OCI-LY3 (cell line): ENCODE measurements around the gene AP4S1.

ENCODE experiments used
- H2AFZ ChIP-seq: fragments of 200-600, 300-600 bp; shearing (Covaris generic); 2 replicates; pipeline ENCODE4 v1.6.0; 2014; ENCODE audit warnings: antibody characterized with exemption, low read depth, low read length
- H3K27ac ChIP-seq: fragments of 200-600, 300-600 bp; sonication (generic); 2 replicates; pipeline ENCODE4 v1.5.1; 2014; ENCODE audit warnings: mild to moderate bottlenecking, low read length, moderate library complexity, mixed read lengths
- H3K27me3 ChIP-seq: fragments of 200-600, 300-600 bp; sonication (generic); 2 replicates; pipeline ENCODE4 v1.6.1; 2014; ENCODE audit warnings: low read depth, low read length, mixed read lengths
- H3K36me3 ChIP-seq: fragments of 200-600, 300-600 bp; sonication (generic); replicated peaks from 2 replicates; pipeline ENCODE3; 2014; ENCODE audit warnings: low read depth, low read length, mixed read lengths
- H3K4me1 ChIP-seq: fragments of 300-600, 200-600 bp; sonication (generic); 2 replicates; pipeline ENCODE4 v1.6.1; 2014; ENCODE audit warnings: low read length, mixed read lengths
- H3K4me2 ChIP-seq: fragments of 200-600, 300-600 bp; sonication (generic); 2 replicates; pipeline ENCODE4 v1.6.1; 2014; ENCODE audit warnings: low read length, mixed read lengths
- H3K4me3 ChIP-seq: fragments of 300-600, 200-600 bp; sonication (generic); 2 replicates; pipeline ENCODE4 v1.5.1; 2014; ENCODE audit warnings: antibody characterized with exemption, mild to moderate bottlenecking, low read length, moderate library complexity
- H3K79me2 ChIP-seq: fragments of 300-600, 200-600 bp; shearing (Covaris generic); 2 replicates; pipeline ENCODE4 v1.6.1; 2014; ENCODE audit warnings: mild to moderate bottlenecking, low read length, mixed read lengths
- H3K9ac ChIP-seq: fragments of 300-600, 200-600 bp; shearing (Covaris generic); 2 replicates; pipeline ENCODE4 v1.6.0; 2014; ENCODE audit warnings: mild to moderate bottlenecking, low read length, moderate library complexity
- H3K9me3 ChIP-seq: fragments of 200-600, 300-600 bp; shearing (Covaris generic); 2 replicates; pipeline ENCODE4 v1.6.1; 2014; ENCODE audit warnings: low read length, mixed read lengths; ENCODE audit not compliant: insufficient read depth
- H4K20me1 ChIP-seq: fragments of 200-600, 300-600 bp; sonication (generic); 2 replicates; pipeline ENCODE4 v1.6.1; 2016; ENCODE audit warnings: low read length, mixed read lengths; ENCODE audit not compliant: insufficient read depth
- EZH2phosphoT487 ChIP-seq: fragments of 200-600 bp; shearing (Covaris generic); IDR thresholded peaks from 2 replicates; pipeline ENCODE4 v1.6.1; 2018; ENCODE audit warnings: antibody characterized with exemption, mixed run types, low read depth
- TF ChIP-seq, protein P1 (sequence below): fragments of 200-600, 300-600 bp; sonication (generic); IDR thresholded peaks from 2 replicates; pipeline ENCODE4 v1.5.1; 2014; ENCODE audit warnings: antibody characterized with exemption, low read length, low read depth

The AP4S1 gene

DNA sequence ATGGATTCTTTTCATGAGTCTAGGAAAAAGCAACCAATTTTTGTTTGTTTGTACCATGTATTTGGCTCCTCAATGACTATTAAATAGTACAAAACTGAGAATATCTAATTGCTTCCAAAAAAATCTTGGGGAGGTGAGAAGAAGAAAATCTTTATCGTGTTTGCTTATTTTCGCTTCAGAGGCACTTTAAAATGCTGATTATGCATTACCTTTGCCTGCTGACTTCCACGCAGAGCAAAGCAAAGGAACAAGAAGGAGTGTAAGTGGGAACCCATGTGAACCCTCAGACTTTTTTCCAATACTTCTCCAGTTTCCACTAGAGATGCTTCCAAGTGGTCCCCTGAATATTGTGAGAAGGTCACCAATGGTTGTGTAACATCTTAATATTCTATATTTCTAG lies 43.9 kb downstream of the AP4S1 start:
- no peaks in the 10 kb centered on the region for H3K79me2 ChIP-seq
- no peak overlapping the region for H3K9ac ChIP-seq
- no peak overlapping the region for H3K4me2 ChIP-seq
- H2AFZ ChIP-seq: no peak overlapping the region
- H3K36me3 ChIP-seq: no peaks in the 10 kb centered on the region
- H3K4me3 ChIP-seq: no peak overlapping the region
- TF ChIP-seq EZH2phosphoT487: no peak
- TF ChIP-seq, protein P1, sequence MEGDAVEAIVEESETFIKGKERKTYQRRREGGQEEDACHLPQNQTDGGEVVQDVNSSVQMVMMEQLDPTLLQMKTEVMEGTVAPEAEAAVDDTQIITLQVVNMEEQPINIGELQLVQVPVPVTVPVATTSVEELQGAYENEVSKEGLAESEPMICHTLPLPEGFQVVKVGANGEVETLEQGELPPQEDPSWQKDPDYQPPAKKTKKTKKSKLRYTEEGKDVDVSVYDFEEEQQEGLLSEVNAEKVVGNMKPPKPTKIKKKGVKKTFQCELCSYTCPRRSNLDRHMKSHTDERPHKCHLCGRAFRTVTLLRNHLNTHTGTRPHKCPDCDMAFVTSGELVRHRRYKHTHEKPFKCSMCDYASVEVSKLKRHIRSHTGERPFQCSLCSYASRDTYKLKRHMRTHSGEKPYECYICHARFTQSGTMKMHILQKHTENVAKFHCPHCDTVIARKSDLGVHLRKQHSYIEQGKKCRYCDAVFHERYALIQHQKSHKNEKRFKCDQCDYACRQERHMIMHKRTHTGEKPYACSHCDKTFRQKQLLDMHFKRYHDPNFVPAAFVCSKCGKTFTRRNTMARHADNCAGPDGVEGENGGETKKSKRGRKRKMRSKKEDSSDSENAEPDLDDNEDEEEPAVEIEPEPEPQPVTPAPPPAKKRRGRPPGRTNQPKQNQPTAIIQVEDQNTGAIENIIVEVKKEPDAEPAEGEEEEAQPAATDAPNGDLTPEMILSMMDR: no peak
- H3K27ac ChIP-seq: no peak overlapping the region
- H3K4me1 ChIP-seq: no peaks in the 10 kb centered on the region
- H3K9me3 ChIP-seq: no peaks in the 10 kb centered on the region
- H4K20me1 ChIP-seq: no peaks in the 10 kb centered on the region
- H3K27me3 ChIP-seq: no peaks in the 10 kb centered on the region

DNA sequence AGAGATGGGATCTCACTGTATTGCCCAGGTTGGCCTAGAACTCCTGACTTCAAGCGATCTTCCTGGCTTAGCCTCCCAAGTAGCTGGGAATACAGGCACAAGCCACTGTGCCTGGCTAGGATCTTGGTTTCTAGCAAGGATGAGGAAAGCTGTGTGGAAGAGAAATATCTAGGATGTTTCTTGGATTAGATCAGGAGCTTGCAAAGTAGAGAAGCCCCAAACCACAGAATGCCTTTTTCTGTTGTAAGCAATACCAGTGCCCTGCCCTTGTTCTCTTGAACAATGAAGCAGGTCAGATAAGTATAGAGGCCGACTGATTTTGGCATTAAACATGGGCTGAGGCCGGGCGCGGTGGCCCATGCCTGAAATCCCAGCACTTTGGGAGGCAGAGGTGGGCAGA lies 45.0 kb downstream of the AP4S1 start:
- H3K36me3 ChIP-seq: no peaks in the 10 kb centered on the region
- H3K9me3 ChIP-seq: no peaks in the 10 kb centered on the region
- H3K27me3 ChIP-seq: no peaks in the 10 kb centered on the region
- no peak overlapping the region for H3K4me3 ChIP-seq
- no peak overlapping the region for H2AFZ ChIP-seq
- no peak overlapping the region for H3K9ac ChIP-seq
- H3K4me1 ChIP-seq: no peaks in the 10 kb centered on the region
- H4K20me1 ChIP-seq: no peaks in the 10 kb centered on the region
- no peak for TF ChIP-seq EZH2phosphoT487
- TF ChIP-seq, protein P1: no peak
- no peak overlapping the region for H3K27ac ChIP-seq
- no peak overlapping the region for H3K4me2 ChIP-seq
- no peaks in the 10 kb centered on the region for H3K79me2 ChIP-seq

DNA sequence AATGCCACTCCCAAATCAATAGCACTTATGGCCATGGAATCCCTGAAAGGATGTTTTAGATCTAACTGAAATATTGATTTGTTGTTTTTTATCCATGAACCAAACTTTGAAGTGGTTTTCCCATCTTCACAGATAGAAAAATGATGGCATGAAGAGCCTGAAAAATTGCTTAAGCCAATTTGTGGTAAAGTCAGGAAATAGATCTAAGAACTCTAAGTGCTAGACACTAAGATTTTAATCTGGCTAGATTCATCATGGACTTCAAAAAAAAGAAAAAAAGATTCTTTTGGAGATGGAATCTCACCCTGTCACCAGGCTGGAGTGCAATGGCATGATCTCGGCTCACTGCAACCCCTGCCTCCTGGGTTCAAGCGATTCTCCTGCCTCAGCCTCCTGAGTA lies 45.7 kb downstream of the AP4S1 start:
- no peaks in the 10 kb centered on the region for H3K4me1 ChIP-seq
- no peaks in the 10 kb centered on the region for H4K20me1 ChIP-seq
- no peaks in the 10 kb centered on the region for H3K36me3 ChIP-seq
- H3K4me3 ChIP-seq: no peak overlapping the region
- no peaks in the 10 kb centered on the region for H3K27me3 ChIP-seq
- no peak overlapping the region for H3K9ac ChIP-seq
- H2AFZ ChIP-seq: no peak overlapping the region
- no peak overlapping the region for H3K27ac ChIP-seq
- H3K9me3 ChIP-seq: no peaks in the 10 kb centered on the region
- no peak for TF ChIP-seq EZH2phosphoT487
- TF ChIP-seq, protein P1: no peak
- no peak overlapping the region for H3K4me2 ChIP-seq
- no peaks in the 10 kb centered on the region for H3K79me2 ChIP-seq

DNA sequence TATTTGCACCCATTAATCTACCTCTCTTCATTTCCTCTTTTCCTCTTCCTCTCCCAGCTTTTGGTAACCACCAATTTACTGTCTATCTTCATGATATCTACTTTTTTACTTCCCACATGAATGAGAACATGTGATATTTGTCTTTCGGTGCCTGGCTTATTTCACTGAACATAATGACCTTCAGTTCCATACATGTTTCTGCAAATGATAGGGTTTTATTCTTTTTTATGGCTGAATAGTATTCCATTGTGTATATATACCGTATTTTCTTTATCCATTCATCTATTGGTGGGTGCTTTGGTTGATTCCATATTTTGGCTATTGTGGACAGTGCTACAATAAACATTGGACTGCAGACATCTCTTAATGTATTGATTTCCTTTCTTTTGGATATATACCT lies 49.7 kb downstream of the AP4S1 start:
- Histone ChIP-seq H3K9me3 (no peaks in the 10 kb centered on the region), H3K79me2 (no peaks in the 10 kb centered on the region), H3K9ac (no peak overlapping the region), H2AFZ (no peak overlapping the region), H3K4me2 (no peak overlapping the region), H3K27ac (no peak overlapping the region), H3K27me3 (no peaks in the 10 kb centered on the region), H4K20me1 (no peaks in the 10 kb centered on the region), H3K4me3 (no peak overlapping the region), H3K4me1 (no peaks in the 10 kb centered on the region), H3K36me3 (no peaks in the 10 kb centered on the region)
- TF ChIP-seq EZH2phosphoT487: no peak
- TF ChIP-seq, protein P1: no peak
